WTC11 (cell line): ENCODE measurements around the gene IFITM2. TPM values are rescaled to one million over a fixed set of nuclear protein-coding genes. Genes with fewer than 3 reads are reported as not detected.
"Not testable (repeated sequence)": the region's sequence is repeated elsewhere in the genome, so short reads cannot be mapped to it uniquely, and the experiment has no call there.

Source experiments
- ATAC-seq: fragments of 200-7000 bp; cut with Tn5 transposase; 2 replicates; pipeline ENCODE4 v1.10.0; 2021; ENCODE audit warnings: mild to moderate bottlenecking, moderate library complexity
- CTCF ChIA-PET: fragments of 300-600 bp; sonication (Branson Sonifier 250); formaldehyde crosslinking; loops from one replicate; lab custom pipeline; 2021; ENCODE audit warnings: antibody characterized with exemption; lab: Charles Lee
- POLR2A ChIA-PET: fragments of 350-600 bp; sonication (Branson Sonifier 250); formaldehyde crosslinking; loops from one replicate; lab custom pipeline; 2021; ENCODE audit warnings: antibody characterized with exemption; lab: Charles Lee
- DNase-seq: peaks from one replicate; pipeline ENCODE4 v3.0.0; 2021; ENCODE audit warnings: low spot score
- H3K27ac Mint-ChIP-seq: 2 replicates; pipeline ENCODE4 v1.8.0; 2021; ENCODE audit warnings: mixed read lengths
- H3K27me3 Mint-ChIP-seq: 2 replicates; pipeline ENCODE4 v1.8.0; 2021; ENCODE audit warnings: low read depth, mild to moderate bottlenecking, moderate library complexity, mixed read lengths
- H3K36me3 Mint-ChIP-seq: 2 replicates; pipeline ENCODE4 v1.8.0; 2021; ENCODE audit warnings: mixed read lengths
- H3K4me1 Mint-ChIP-seq: 2 replicates; pipeline ENCODE4 v1.8.0; 2022; ENCODE audit warnings: mixed read lengths
- H3K4me3 Mint-ChIP-seq: 2 replicates; pipeline ENCODE4 v1.8.0; 2021; ENCODE audit warnings: mild to moderate bottlenecking, moderate library complexity, mixed read lengths
- H3K9me3 Mint-ChIP-seq: 2 replicates; pipeline ENCODE4 v1.8.0; 2021; ENCODE audit warnings: mixed read lengths
- ATF1 ChIP-seq: sonication (generic); formaldehyde crosslinking; IDR thresholded peaks from 2 replicates; pipeline ENCODE4 v1.8.1; 2023; ENCODE audit warnings: mild to moderate bottlenecking, moderate library complexity, missing genetic modification reagents
- CBFB ChIP-seq: sonication (generic); formaldehyde crosslinking; IDR thresholded peaks from 2 replicates; pipeline ENCODE4 v1.8.1; 2022; ENCODE audit warnings: mild to moderate bottlenecking, low read depth, missing genetic modification reagents
- FOXJ3 ChIP-seq: sonication (generic); formaldehyde crosslinking; IDR thresholded peaks from 2 replicates; pipeline ENCODE4 v1.9.0; 2021; ENCODE audit warnings: missing genetic modification reagents, mild to moderate bottlenecking, borderline replicate concordance
- FOXK1 ChIP-seq: sonication (generic); formaldehyde crosslinking; IDR thresholded peaks from 2 replicates; pipeline ENCODE4 v1.8.0; 2022; ENCODE audit warnings: mild to moderate bottlenecking, moderate library complexity, missing genetic modification reagents
- FOXP1 ChIP-seq: sonication (generic); formaldehyde crosslinking; IDR thresholded peaks from 2 replicates; pipeline ENCODE4 v1.8.0; 2022; ENCODE audit warnings: missing genetic modification reagents, mild to moderate bottlenecking, moderate library complexity, borderline replicate concordance
- GRHL2 ChIP-seq: fragments of 250-450 bp; sonication (Bioruptor Pico); IDR thresholded peaks from 2 replicates; pipeline ENCODE4 v1.8.0; 2022; ENCODE audit warnings: mild to moderate bottlenecking, moderate library complexity; ENCODE audit not compliant: insufficient replicate concordance, severe bottlenecking
- GTF2I ChIP-seq: fragments of 250-450 bp; sonication (Bioruptor Pico); conservative IDR thresholded peaks from 2 replicates; pipeline ENCODE4 v1.4.0; 2021; ENCODE audit warnings: mild to moderate bottlenecking
- NR3C1 ChIP-seq: sonication (generic); formaldehyde crosslinking; conservative IDR thresholded peaks from 2 replicates; pipeline ENCODE4 v1.8.1; 2023; ENCODE audit warnings: low read depth, mild to moderate bottlenecking, missing genetic modification reagents
- TP53 ChIP-seq: sonication (generic); formaldehyde crosslinking; IDR thresholded peaks from 2 replicates; pipeline ENCODE4 v1.8.1; 2023; ENCODE audit warnings: mild to moderate bottlenecking, missing genetic modification reagents
- ZNF138 ChIP-seq: sonication (generic); formaldehyde crosslinking; conservative IDR thresholded peaks from 2 replicates; pipeline ENCODE4 v1.8.1; 2022; ENCODE audit warnings: mild to moderate bottlenecking, moderate library complexity, missing genetic modification reagents
- ZNF396 ChIP-seq: fragments of 250-450 bp; sonication (Bioruptor Pico); IDR thresholded peaks from 2 replicates; pipeline ENCODE4 v1.8.0; 2021; ENCODE audit warnings: mild to moderate bottlenecking, moderate library complexity, borderline replicate concordance
- ZNF416 ChIP-seq: fragments of 250-450 bp; sonication (Bioruptor Pico); IDR thresholded peaks from 2 replicates; pipeline ENCODE4 v1.9.0; 2021; ENCODE audit warnings: mild to moderate bottlenecking, inconsistent platforms
- ZNF423 ChIP-seq: fragments of 250-450 bp; sonication (Bioruptor Pico); IDR thresholded peaks from 2 replicates; pipeline ENCODE4 v2.1.2; 2022; ENCODE audit warnings: mild to moderate bottlenecking, moderate library complexity
- total RNA-seq: library from RNA; stranded (reverse); gene quantifications from 3 replicates; pipeline ENCODE4 v1.2.3, GENCODE V29; 2021
- TF ChIP-seq, protein P1 (sequence below): sonication (generic); formaldehyde crosslinking; IDR thresholded peaks from 2 replicates; pipeline ENCODE4 v1.8.1; 2023; ENCODE audit warnings: mild to moderate bottlenecking, missing genetic modification reagents
- TF ChIP-seq, protein P2 (sequence below): fragments of 250-450 bp; sonication (Bioruptor Pico); conservative IDR thresholded peaks from 2 replicates; pipeline ENCODE4 v1.9.0; 2021; ENCODE audit warnings: mild to moderate bottlenecking
- TF ChIP-seq, protein P3 (sequence below): fragments of 250-450 bp; sonication (Bioruptor Pico); IDR thresholded peaks from 2 replicates; pipeline ENCODE4 v1.9.0; 2021; ENCODE audit warnings: mild to moderate bottlenecking
- TF ChIP-seq, protein P4 (sequence below): sonication (generic); formaldehyde crosslinking; IDR thresholded peaks from 2 replicates; pipeline ENCODE4 v1.8.1; 2023; ENCODE audit warnings: mild to moderate bottlenecking, missing genetic modification reagents, moderate library complexity
- TF ChIP-seq, protein P5 (sequence below): sonication (generic); formaldehyde crosslinking; IDR thresholded peaks from 2 replicates; pipeline ENCODE4 v1.8.1; 2022; ENCODE audit warnings: missing genetic modification reagents, borderline replicate concordance
- TF ChIP-seq, protein P6 (sequence below): sonication (generic); formaldehyde crosslinking; IDR thresholded peaks from 2 replicates; pipeline ENCODE4 v1.8.1; 2022; ENCODE audit warnings: low read depth, missing genetic modification reagents, borderline replicate concordance

The IFITM2 gene
- total RNA-seq, 1 experiment from 2014 or later, result 436 TPM

DNA sequence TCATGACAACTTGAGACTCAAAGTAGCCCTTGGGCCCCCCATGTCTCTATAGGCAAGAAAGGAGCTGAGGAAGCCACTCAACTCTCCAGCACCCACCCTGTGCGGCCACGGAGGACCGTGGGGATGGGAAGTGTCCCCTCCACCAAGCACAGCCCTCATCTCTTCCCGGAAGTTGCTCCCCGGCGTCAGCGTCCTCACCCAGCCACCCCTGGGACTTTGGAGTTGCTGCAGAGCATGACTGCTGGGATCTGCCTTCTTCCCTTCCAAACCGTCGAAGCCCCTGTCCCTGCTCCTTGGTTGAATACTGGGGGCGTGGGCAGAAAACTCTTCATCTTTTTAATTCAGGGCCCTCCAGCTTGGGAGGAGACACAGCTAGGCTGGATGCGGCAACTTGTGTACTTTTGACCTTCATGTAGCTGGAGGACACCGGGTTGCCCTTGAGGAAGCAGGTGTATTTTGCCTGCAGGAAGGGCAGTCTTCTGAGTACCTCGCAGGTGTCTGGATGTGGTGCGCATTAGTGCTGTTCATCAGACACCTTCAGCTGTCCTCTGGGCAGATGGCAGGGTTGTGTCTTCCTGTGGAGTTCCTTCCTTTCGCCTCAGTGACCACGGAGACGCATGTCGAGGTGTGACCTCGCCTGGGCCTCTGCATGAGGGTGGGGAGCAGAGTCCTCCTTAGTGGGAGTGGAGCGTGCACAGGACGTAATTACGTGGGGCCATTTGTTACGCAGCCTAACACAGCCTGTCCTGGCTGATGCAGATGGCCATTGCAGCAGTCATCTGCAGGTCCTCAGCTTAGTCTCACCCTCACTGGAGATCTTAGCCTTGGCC, 25.2 kb downstream of the IFITM2 start:
- Mint-ChIP-seq H3K4me3 (no peak overlapping the region), H3K36me3 (peaks cover 30% of the 10 kb centered on the region), H3K4me1 (peaks cover 54% of the 10 kb centered on the region), H3K9me3 (peaks cover 30% of the 10 kb centered on the region), H3K27ac (0 out of 2 replicates have a peak overlapping the region, but pooled peaks have one; percentile 100), H3K27me3 (peaks cover 10% of the 10 kb centered on the region)
- DNase-seq, result no peak
- TF ChIP-seq, protein P1, sequence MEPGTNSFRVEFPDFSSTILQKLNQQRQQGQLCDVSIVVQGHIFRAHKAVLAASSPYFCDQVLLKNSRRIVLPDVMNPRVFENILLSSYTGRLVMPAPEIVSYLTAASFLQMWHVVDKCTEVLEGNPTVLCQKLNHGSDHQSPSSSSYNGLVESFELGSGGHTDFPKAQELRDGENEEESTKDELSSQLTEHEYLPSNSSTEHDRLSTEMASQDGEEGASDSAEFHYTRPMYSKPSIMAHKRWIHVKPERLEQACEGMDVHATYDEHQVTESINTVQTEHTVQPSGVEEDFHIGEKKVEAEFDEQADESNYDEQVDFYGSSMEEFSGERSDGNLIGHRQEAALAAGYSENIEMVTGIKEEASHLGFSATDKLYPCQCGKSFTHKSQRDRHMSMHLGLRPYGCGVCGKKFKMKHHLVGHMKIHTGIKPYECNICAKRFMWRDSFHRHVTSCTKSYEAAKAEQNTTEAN (CRISPR knock-in tag), result no peak
- TF ChIP-seq GTF2I (CRISPR knock-in tag), result peak; percentile 61; the same call in 1 of the 2 replicates
- POLR2A ChIA-PET, result no interaction called here
- CTCF ChIA-PET, result interaction anchor here (0.9 to 1.9 kb wide), 2 partner anchors 23 to 82 kb away, joined by 3 to 12 read pairs; no protein-coding TSS in a partner anchor
- no peak for ATAC-seq

DNA sequence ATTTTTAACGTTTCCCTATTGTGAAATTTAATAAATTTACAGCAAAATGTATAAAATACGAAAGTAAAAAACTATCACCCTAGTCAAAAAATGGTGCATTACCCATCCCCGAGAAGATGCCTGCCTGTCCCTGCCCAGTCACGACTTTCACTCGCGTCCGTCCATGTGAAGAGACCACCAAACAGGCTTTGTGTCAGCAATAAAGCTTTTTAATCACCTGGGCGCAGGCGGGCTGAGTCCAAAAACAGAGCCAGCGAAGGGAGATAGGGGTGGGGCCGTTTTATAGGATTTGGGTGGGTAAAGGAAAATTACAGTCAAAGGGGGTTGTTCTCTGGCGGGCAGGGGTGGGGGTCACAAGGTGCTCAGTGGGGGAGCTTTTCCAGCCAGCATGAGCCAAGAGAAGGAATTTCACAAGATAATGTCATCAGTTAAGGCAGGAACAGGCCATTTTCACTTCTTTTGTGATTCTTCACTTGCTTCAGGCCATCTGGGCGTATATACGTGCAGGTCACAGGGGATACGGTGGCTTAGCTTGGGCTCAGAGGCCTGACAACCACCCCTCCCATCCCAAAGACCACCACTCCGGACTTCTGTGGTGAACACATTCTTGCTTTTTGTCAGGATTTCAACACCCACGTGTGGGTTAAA, 26.1 kb downstream of the IFITM2 start:
- not testable (repeated sequence) for DNase-seq
- peak overlapping the region; percentile 100 for H3K27ac Mint-ChIP-seq
- H3K9me3 Mint-ChIP-seq, result peaks cover 30% of the 10 kb centered on the region
- peaks cover 30% of the 10 kb centered on the region for H3K36me3 Mint-ChIP-seq
- peak; percentile 24 for ATAC-seq
- TF ChIP-seq CBFB (CRISPR knock-in tag), result 0 out of 2 replicates have a peak, but pooled peaks have one; percentile 39
- peaks cover 10% of the 10 kb centered on the region for H3K27me3 Mint-ChIP-seq
- peak overlapping the region; percentile 59 for H3K4me3 Mint-ChIP-seq
- H3K4me1 Mint-ChIP-seq, result peaks cover 54% of the 10 kb centered on the region
- CTCF ChIA-PET, result interaction anchor here (0.9 to 1.9 kb wide), 7 partner anchors 19 to 83 kb away, joined by 3 to 12 read pairs (median 4); partner anchors contain the start of gene IFITM2
- POLR2A ChIA-PET, result interaction anchor here (0.7 to 1.6 kb wide), 3 partner anchors 9 to 22 kb away, joined by 3 to 10 read pairs (median 7); no protein-coding TSS in a partner anchor

DNA sequence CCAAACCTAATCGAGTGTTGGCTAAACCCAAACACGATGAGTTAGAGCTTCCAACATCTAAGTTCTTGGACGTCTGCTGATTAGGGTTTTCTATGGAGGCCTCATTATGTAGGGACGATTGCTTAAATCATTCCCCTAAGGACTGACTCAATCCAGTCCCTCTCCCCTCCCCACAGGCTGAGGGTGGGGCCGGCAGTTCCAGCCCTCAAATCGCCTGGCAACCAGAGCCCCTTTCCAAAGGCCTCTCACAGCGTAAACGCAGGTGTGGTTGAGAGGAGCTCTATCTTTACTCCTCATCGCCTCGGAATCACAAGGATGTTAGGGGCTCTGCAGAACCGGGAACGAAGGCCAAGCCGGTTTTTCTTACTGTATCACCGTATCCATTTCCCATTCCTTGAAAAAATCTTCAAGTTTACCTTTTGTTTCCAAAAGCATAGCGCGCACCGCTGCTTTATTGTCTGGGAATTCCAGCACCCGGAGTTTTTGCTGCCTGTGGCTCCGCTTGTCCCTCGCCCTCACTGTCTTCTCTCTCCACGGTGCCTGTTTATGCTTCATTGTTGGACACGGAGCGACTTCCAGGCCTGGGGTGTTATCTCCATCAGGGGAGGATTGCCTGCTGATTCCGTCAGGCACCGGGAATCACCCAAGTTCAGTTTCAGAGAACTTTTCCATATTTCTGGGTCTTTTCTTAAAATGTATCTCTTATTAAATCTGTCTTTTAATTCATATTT, 26.8 kb downstream of the IFITM2 start:
- ATAC-seq (peak; percentile 87), DNase-seq (peak; percentile 74)
- Mint-ChIP-seq H3K27me3 (peaks cover 10% of the 10 kb centered on the region), H3K4me1 (peaks cover 49% of the 10 kb centered on the region), H3K9me3 (peaks cover 25% of the 10 kb centered on the region), H3K27ac (peak overlapping the region; percentile 100), H3K36me3 (peaks cover 30% of the 10 kb centered on the region), H3K4me3 (peak overlapping the region; percentile 59)
- POLR2A ChIA-PET, result interaction anchor here (0.7 to 1.6 kb wide), 4 partner anchors 9 to 21 kb away, joined by 3 to 10 read pairs (median 6); no protein-coding TSS in a partner anchor
- CTCF ChIA-PET, result interaction anchor here (0.9 to 1.9 kb wide), 6 partner anchors 19 to 84 kb away, joined by 3 to 12 read pairs (median 4); partner anchors contain the start of gene IFITM2
- TF ChIP-seq FOXJ3 (no peak), GRHL2 (CRISPR knock-in tag) (no peak), ATF1 (no peak), ZNF138 (CRISPR knock-in tag) (no peak), ZNF416 (CRISPR knock-in tag) (no peak), ZNF423 (CRISPR knock-in tag) (0 out of 2 replicates have a peak, but pooled peaks have one; percentile 14), TP53 (CRISPR knock-in tag) (0 out of 2 replicates have a peak, but pooled peaks have one; percentile 35), ZNF396 (CRISPR knock-in tag) (no peak), NR3C1 (CRISPR knock-in tag) (no peak), FOXP1 (CRISPR knock-in tag) (no peak), FOXK1 (CRISPR knock-in tag) (no peak)
- TF ChIP-seq, protein P2, sequence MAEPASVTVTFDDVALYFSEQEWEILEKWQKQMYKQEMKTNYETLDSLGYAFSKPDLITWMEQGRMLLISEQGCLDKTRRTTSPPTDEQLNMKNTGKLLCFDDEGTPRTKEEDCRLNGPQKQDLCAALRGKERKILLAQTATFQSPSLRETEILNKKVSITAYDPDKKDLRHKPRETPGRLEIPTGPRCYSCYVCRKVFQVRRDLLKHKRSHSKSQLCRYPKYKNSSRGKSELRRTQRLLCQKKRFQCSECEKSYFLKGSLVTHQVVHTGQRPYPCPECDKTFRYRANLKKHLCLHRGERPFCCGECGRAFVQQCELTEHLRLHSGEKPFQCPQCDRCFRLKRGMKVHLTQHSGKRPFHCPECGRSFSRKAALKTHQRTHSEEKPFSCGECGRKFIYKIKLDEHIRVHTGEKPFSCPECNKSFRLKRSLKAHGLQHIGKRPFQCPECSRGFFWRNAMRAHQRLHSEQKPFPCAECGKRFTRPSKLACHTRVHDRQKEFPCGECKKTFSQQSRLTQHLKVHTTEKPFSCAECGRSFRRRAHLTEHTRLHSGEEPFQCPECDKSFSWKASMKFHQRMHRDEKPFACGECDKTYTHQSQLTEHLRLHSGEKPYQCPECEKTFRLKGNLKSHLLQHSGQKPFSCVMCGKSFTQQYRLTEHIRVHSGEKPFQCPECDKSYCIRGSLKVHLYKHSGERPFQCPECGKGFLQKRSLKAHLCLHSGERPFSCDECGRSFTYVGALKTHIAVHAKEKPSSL, result no peak
- TF ChIP-seq, protein P3, sequence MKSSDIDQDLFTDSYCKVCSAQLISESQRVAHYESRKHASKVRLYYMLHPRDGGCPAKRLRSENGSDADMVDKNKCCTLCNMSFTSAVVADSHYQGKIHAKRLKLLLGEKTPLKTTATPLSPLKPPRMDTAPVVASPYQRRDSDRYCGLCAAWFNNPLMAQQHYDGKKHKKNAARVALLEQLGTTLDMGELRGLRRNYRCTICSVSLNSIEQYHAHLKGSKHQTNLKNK (CRISPR knock-in tag), result no peak
- TF ChIP-seq, protein P4, sequence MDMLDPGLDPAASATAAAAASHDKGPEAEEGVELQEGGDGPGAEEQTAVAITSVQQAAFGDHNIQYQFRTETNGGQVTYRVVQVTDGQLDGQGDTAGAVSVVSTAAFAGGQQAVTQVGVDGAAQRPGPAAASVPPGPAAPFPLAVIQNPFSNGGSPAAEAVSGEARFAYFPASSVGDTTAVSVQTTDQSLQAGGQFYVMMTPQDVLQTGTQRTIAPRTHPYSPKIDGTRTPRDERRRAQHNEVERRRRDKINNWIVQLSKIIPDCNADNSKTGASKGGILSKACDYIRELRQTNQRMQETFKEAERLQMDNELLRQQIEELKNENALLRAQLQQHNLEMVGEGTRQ (CRISPR knock-in tag), result 0 out of 2 replicates have a peak, but pooled peaks have one; percentile 18
- TF ChIP-seq, protein P5, sequence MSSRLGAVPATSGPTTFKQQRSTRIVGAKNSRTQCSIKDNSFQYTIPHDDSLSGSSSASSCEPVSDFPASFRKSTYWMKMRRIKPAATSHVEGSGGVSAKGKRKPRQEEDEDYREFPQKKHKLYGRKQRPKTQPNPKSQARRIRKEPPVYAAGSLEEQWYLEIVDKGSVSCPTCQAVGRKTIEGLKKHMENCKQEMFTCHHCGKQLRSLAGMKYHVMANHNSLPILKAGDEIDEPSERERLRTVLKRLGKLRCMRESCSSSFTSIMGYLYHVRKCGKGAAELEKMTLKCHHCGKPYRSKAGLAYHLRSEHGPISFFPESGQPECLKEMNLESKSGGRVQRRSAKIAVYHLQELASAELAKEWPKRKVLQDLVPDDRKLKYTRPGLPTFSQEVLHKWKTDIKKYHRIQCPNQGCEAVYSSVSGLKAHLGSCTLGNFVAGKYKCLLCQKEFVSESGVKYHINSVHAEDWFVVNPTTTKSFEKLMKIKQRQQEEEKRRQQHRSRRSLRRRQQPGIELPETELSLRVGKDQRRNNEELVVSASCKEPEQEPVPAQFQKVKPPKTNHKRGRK, result no peak
- TF ChIP-seq, protein P6, sequence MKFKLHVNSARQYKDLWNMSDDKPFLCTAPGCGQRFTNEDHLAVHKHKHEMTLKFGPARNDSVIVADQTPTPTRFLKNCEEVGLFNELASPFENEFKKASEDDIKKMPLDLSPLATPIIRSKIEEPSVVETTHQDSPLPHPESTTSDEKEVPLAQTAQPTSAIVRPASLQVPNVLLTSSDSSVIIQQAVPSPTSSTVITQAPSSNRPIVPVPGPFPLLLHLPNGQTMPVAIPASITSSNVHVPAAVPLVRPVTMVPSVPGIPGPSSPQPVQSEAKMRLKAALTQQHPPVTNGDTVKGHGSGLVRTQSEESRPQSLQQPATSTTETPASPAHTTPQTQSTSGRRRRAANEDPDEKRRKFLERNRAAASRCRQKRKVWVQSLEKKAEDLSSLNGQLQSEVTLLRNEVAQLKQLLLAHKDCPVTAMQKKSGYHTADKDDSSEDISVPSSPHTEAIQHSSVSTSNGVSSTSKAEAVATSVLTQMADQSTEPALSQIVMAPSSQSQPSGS, result no peak
